H1 (cell line): ENCODE results near the gene PRPS1. TPM values are rescaled to one million over a fixed set of nuclear protein-coding genes. Genes with fewer than 3 reads are reported as not detected.

ENCODE experiments used
- CTCF ChIA-PET: fragments of 300-600 bp; sonication (Branson Sonifier 250); formaldehyde crosslinking; loops from one replicate; lab custom pipeline; 2021; ENCODE audit not compliant: partially characterized antibody; lab: Charles Lee
- POLR2A ChIA-PET: fragments of 300-600 bp; sonication (Branson Sonifier 250); formaldehyde crosslinking; loops from one replicate; lab custom pipeline; 2021; ENCODE audit warnings: inconsistent platforms; ENCODE audit not compliant: partially characterized antibody; lab: Charles Lee
- DNase-seq, 2 experiments: peaks; one replicate each; pipeline versions ENCODE4 v3.0.0 to v3.0.0-alpha.2; 2010 to 2022; ENCODE audit warnings: low spot score in 2 of 2, low read depth in 1 of 2, mixed read lengths in 1 of 2
- FAIRE-seq: peaks from 2 replicates; lab custom pipeline; 2011; peaks lifted over from hg19 to GRCh38; lab: Jason Lieb, UNC
- H2AFZ ChIP-seq: 2 replicates; pipeline ENCODE4 v1.8.1; 2012; ENCODE audit warnings: low read length, inconsistent platforms
- H2AK5ac ChIP-seq: 2 replicates; pipeline ENCODE4 v1.6.1; 2013; ENCODE audit warnings: low read depth, low read length
- H2BK120ac ChIP-seq: replicated peaks from 2 replicates; pipeline ENCODE3; 2013; ENCODE audit warnings: low read depth, low read length, inconsistent platforms
- H2BK12ac ChIP-seq: 2 replicates; pipeline ENCODE4 v1.6.1; 2013; ENCODE audit warnings: low read depth, low read length
- H2BK15ac ChIP-seq: 2 replicates; pipeline ENCODE4 v1.6.1; 2013; ENCODE audit warnings: low read length
- H2BK20ac ChIP-seq: 2 replicates; pipeline ENCODE4 v1.6.1; 2013; ENCODE audit warnings: low read length
- H2BK5ac ChIP-seq: 2 replicates; pipeline ENCODE4 v1.6.1; 2013; ENCODE audit warnings: low read depth, low read length
- H3K14ac ChIP-seq: 2 replicates; pipeline ENCODE4 v1.6.1; 2013; ENCODE audit warnings: inconsistent platforms; ENCODE audit not compliant: insufficient read length
- H3K18ac ChIP-seq: 2 replicates; pipeline ENCODE4 v1.6.1; 2013; ENCODE audit warnings: low read length; ENCODE audit errors: extremely low read depth
- H3K23ac ChIP-seq: 2 replicates; pipeline ENCODE4 v1.6.1; 2013; ENCODE audit warnings: inconsistent platforms; ENCODE audit not compliant: insufficient read length
- H3K23me2 ChIP-seq: 2 replicates; pipeline ENCODE4 v1.6.1; 2013; ENCODE audit warnings: low read depth, low read length
- H3K27ac ChIP-seq: 2 replicates; pipeline ENCODE4 v1.6.1; 2011; ENCODE audit warnings: low read depth, low read length, inconsistent platforms
- H3K27me3 ChIP-seq, 4 experiments: replicated peaks in 1 of 4; 1 replicate in 1 of 4; 2 replicates in 3 of 4; pipeline versions ENCODE4 v1.6.1 to v1.8.1; 2011 to 2013; ENCODE audit warnings: low read length in 3 of 4, mild to moderate bottlenecking in 3 of 4, inconsistent platforms in 2 of 4, mixed read lengths in 2 of 4, moderate library complexity in 1 of 4; ENCODE audit not compliant: control insufficient read depth in 3 of 4, insufficient read depth in 3 of 4; ENCODE audit errors: extremely low read depth in 1 of 4
- H3K36me3 ChIP-seq, 4 experiments: 2 replicates each; pipeline versions ENCODE4 v1.6.1 to v1.8.1; 2011 to 2013; ENCODE audit warnings: mild to moderate bottlenecking in 4 of 4, low read length in 3 of 4, moderate library complexity in 2 of 4, control low read depth in 1 of 4, inconsistent platforms in 1 of 4; ENCODE audit not compliant: insufficient read depth in 4 of 4, control insufficient read depth in 2 of 4
- H3K4ac ChIP-seq: replicated peaks from 2 replicates; pipeline ENCODE3; 2013; ENCODE audit warnings: low read length, low read depth, mixed read lengths, inconsistent platforms; ENCODE audit not compliant: insufficient read length
- H3K4me1 ChIP-seq, 4 experiments: replicated peaks in 1 of 4; 1 replicate in 1 of 4; 2 replicates in 3 of 4; pipeline versions ENCODE4 v1.6.1 to v1.8.1; 2011 to 2013; ENCODE audit warnings: low read length in 3 of 4, inconsistent platforms in 2 of 4, mixed read lengths in 1 of 4; ENCODE audit not compliant: insufficient read depth in 4 of 4, control insufficient read depth in 3 of 4
- H3K4me2 ChIP-seq, 2 experiments: 2 replicates each; pipeline versions ENCODE4 v1.6.1 to v1.8.1; 2011 to 2013; ENCODE audit warnings: low read depth in 2 of 2, low read length in 2 of 2, control low read depth in 1 of 2, inconsistent platforms in 1 of 2, mild to moderate bottlenecking in 1 of 2; ENCODE audit not compliant: insufficient read depth in 1 of 2
- H3K4me3 ChIP-seq, 4 experiments: fragments of 200-600, 300-600 bp in 1 of 4; sonication (generic), shearing (Covaris generic), sonication (Bioruptor Twin) in 1 of 4; 2 replicates each; pipeline versions ENCODE4 v1.5.1 to v1.8.1; 2011 to 2016; ENCODE audit warnings: low read length in 4 of 4, low read depth in 3 of 4, control low read depth in 2 of 4, inconsistent platforms in 2 of 4, mild to moderate bottlenecking in 2 of 4, mixed read lengths in 1 of 4, moderate library complexity in 1 of 4; ENCODE audit not compliant: insufficient read depth in 2 of 4; ENCODE audit errors: extremely low read depth in 1 of 4
- H3K56ac ChIP-seq: replicated peaks from 2 replicates; pipeline ENCODE3; 2013; ENCODE audit warnings: low read depth, mild to moderate bottlenecking, mixed read lengths, low read length, inconsistent platforms; ENCODE audit not compliant: insufficient read length
- H3K79me1 ChIP-seq: 2 replicates; pipeline ENCODE4 v1.6.1; 2013; ENCODE audit warnings: low read depth, low read length, control low read depth
- H3K79me2 ChIP-seq, 2 experiments: 2 replicates each; pipeline versions ENCODE4 v1.6.1 to v1.8.1; 2012 to 2013; ENCODE audit warnings: low read length in 2 of 2, mild to moderate bottlenecking in 2 of 2, inconsistent platforms in 1 of 2; ENCODE audit not compliant: insufficient read depth in 2 of 2, control insufficient read depth in 1 of 2
- H3K9ac ChIP-seq, 4 experiments: replicated peaks in 1 of 4; 1 replicate in 1 of 4; 2 replicates in 3 of 4; pipeline versions ENCODE4 v1.6.1 to v1.8.1; 2011 to 2013; ENCODE audit warnings: low read depth in 3 of 4, low read length in 3 of 4, control low read depth in 2 of 4, mild to moderate bottlenecking in 2 of 4, moderate library complexity in 2 of 4, inconsistent platforms in 1 of 4; ENCODE audit errors: extremely low read depth in 1 of 4
- H3K9me3 ChIP-seq, 2 experiments: 2 replicates each; pipeline versions ENCODE4 v1.6.1 to v1.8.1; 2012 to 2013; ENCODE audit warnings: mild to moderate bottlenecking in 2 of 2, moderate library complexity in 2 of 2, control low read depth in 1 of 2, inconsistent platforms in 1 of 2, low read depth in 1 of 2, low read length in 1 of 2, mixed read lengths in 1 of 2; ENCODE audit not compliant: insufficient read depth in 2 of 2
- H4K20me1 ChIP-seq, 2 experiments: replicated peaks in 1 of 2; 2 replicates each; pipeline versions ENCODE3 to v1.8.1; 2011 to 2013; ENCODE audit warnings: inconsistent platforms in 2 of 2, low read length in 2 of 2, mild to moderate bottlenecking in 1 of 2; ENCODE audit not compliant: insufficient read depth in 2 of 2, control insufficient read depth in 1 of 2
- H4K5ac ChIP-seq: 2 replicates; pipeline ENCODE4 v1.6.1; 2013; ENCODE audit warnings: low read length, low read depth, mixed read lengths, inconsistent platforms; ENCODE audit not compliant: insufficient read length
- H4K8ac ChIP-seq: 2 replicates; pipeline ENCODE4 v1.8.0; 2013; ENCODE audit warnings: mild to moderate bottlenecking, moderate library complexity, low read length, inconsistent platforms; ENCODE audit not compliant: insufficient read depth; ENCODE audit errors: extremely low read depth
- H4K91ac ChIP-seq: replicated peaks from 2 replicates; pipeline ENCODE3; 2013; ENCODE audit warnings: low read length, mixed read lengths, inconsistent platforms; ENCODE audit not compliant: insufficient read length
- ASH2L ChIP-seq: fragments of 200-600, 300-600 bp; sonication (generic); IDR thresholded peaks from one replicate; pipeline ENCODE4 v1.7.1; 2017; ENCODE audit warnings: low read length
- BCL11A ChIP-seq, 2 experiments: IDR thresholded peaks; one replicate each; pipeline ENCODE4 v1.6.1; 2011; ENCODE audit warnings: low read depth in 2 of 2, low read length in 2 of 2, mild to moderate bottlenecking in 2 of 2
- EGR1 ChIP-seq: IDR thresholded peaks from 2 replicates; pipeline ENCODE4 v1.6.1; 2011; ENCODE audit warnings: low read depth, low read length, borderline replicate concordance
- GABPA ChIP-seq: IDR thresholded peaks from 2 replicates; pipeline ENCODE4 v1.6.1; 2011; ENCODE audit warnings: mild to moderate bottlenecking, low read length, moderate library complexity, borderline replicate concordance; ENCODE audit not compliant: insufficient read depth
- JUN ChIP-seq: IDR thresholded peaks from 2 replicates; pipeline ENCODE4 v1.6.1; 2011; ENCODE audit warnings: low read depth, mild to moderate bottlenecking, improper control_type of control experiment, low read length
- MAFK ChIP-seq: IDR thresholded peaks from 2 replicates; pipeline ENCODE4 v1.6.1; 2012; ENCODE audit warnings: low read depth, mild to moderate bottlenecking, improper control_type of control experiment, low read length
- PHF8 ChIP-seq: fragments of 200-600 bp; sonication (generic); conservative IDR thresholded peaks from 2 replicates; pipeline ENCODE4 v1.7.1; 2012; ENCODE audit warnings: low read depth, mild to moderate bottlenecking, inconsistent platforms, low read length, moderate library complexity
- SP1 ChIP-seq: IDR thresholded peaks from 2 replicates; pipeline ENCODE4 v1.6.1; 2011; ENCODE audit warnings: low read depth, low read length
- TBP ChIP-seq: IDR thresholded peaks from 2 replicates; pipeline ENCODE4 v1.6.1; 2011; ENCODE audit warnings: low read depth, low read length, improper control_type of control experiment
- TCF12 ChIP-seq: IDR thresholded peaks from 2 replicates; pipeline ENCODE4 v1.6.1; 2011; ENCODE audit warnings: low read depth, mild to moderate bottlenecking, low read length
- YY1 ChIP-seq: IDR thresholded peaks from 2 replicates; pipeline ENCODE4 v1.6.1; 2011; ENCODE audit warnings: low read depth, mild to moderate bottlenecking, low read length
- WGBS, 2 experiments: shearing (Covaris generic) in 1 of 2; methylation state at CpG; one replicate each; pipeline versions ENCODE4 v1.1.6 to v1.1.7; 2013 to 2015; ENCODE audit warnings: low lambda C conversion rate in 2 of 2, mixed read lengths in 2 of 2, inconsistent platforms in 1 of 2, low coverage in 1 of 2, missing lambda C conversion rate in 1 of 2; ENCODE audit not compliant: insufficient replicate concordance in 2 of 2, insufficient coverage in 1 of 2, insufficient read length in 1 of 2; ENCODE audit errors: extremely low coverage in 1 of 2, missing lambda C conversion rate in 1 of 2; 5-methylcytosine and 5-hydroxymethylcytosine counted together
- polyA plus RNA-seq, 7 experiments: library from polyadenylated mRNA; depleted of rRNA in 3 of 7; stranded (reverse) in 5 of 7; unstranded in 2 of 7; fragments of >200 nt in 5 of 7; fragments of 200-250 nt in 2 of 7; gene quantifications; 1 replicate in 5 of 7; 2 replicates in 1 of 7; 4 replicates in 1 of 7; pipeline versions ENCODE4 v1.2.1 to v1.2.3, GENCODE V29; 2011 to 2013; ENCODE audit warnings: missing spikeins in 2 of 7, mixed read lengths in 2 of 7
- total RNA-seq: library from RNA; stranded (reverse); fragmentation: NEBNext Ultra II Directional; extraction: Animal tissue kit (Norgen Biotek cat#: 25700); gene quantifications from 2 replicates; pipeline ENCODE4 v1.2.1, GENCODE V29; 2021
- TF ChIP-seq, protein P1 (sequence below): IDR thresholded peaks from 2 replicates; pipeline ENCODE4 v1.6.1; 2011; ENCODE audit warnings: low read depth, mild to moderate bottlenecking, low read length; ENCODE audit not compliant: insufficient read depth
- TF ChIP-seq, protein P2 (sequence below): IDR thresholded peaks from 2 replicates; pipeline ENCODE4 v1.6.1; 2012; ENCODE audit warnings: inconsistent platforms
- TF ChIP-seq, protein P3 (sequence below): IDR thresholded peaks from 2 replicates; pipeline ENCODE4 v1.6.1; 2012; ENCODE audit warnings: inconsistent platforms

Gene PRPS1
- total and polyA plus RNA-seq, 2 of the 8 experiments (the other 6 are each of a cell fraction or from before 2014, with no cell fraction given): 90.1 to 110 TPM

DNA sequence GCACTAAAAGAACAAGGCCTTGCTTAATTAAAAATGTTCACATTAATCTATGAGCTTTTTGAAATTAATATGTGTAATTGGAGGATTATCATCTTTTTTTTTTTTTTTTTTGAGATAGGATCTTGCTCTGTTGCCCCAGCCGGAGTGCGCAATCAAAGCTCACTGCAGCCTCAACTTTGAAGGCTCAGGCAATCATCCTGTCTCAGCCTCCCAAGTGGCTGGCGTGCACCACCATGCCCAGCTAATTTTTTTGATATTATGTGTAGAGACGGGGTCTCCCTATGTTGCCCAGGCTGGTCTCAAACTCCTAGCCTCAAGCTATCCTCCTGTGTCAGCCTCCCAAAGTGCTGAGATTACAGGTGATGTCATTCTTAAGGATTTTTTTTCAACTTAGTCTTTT is 20.0 kb downstream of the PRPS1 start:
- Histone ChIP-seq H3K9me3 (no peaks in the 10 kb centered on the region), H2BK120ac (no peak overlapping the region), H3K4me2 (no peak overlapping the region), H4K5ac (no peak overlapping the region), H3K79me2 (no peaks in the 10 kb centered on the region), H3K36me3 (peaks cover 5 to 37% (median 16%) of the 10 kb centered on the region in 4 experiments; a peak in 6 of 8 replicates), H3K4me1 (no peaks in the 10 kb centered on the region), H3K18ac (no peak overlapping the region), H3K79me1 (no peaks in the 10 kb centered on the region), H3K23me2 (no peaks in the 10 kb centered on the region), H3K27ac (no peak overlapping the region), H2BK5ac (no peak overlapping the region), H3K4me3 (no peak overlapping the region), H4K8ac (no peak overlapping the region), H3K27me3 (no peaks in the 10 kb centered on the region), H2BK20ac (no peak overlapping the region), H2BK15ac (no peak overlapping the region), H3K14ac (no peak overlapping the region), H2AK5ac (no peak overlapping the region), H3K9ac (no peak overlapping the region), H4K20me1 (peaks cover 0 to 4% of the 10 kb centered on the region in 2 experiments), H2BK12ac (no peak overlapping the region), H2AFZ (no peak overlapping the region), H3K56ac (no peak overlapping the region), H3K4ac (no peak overlapping the region), H3K23ac (no peak overlapping the region), H4K91ac (no peak overlapping the region)
- ChIA-PET POLR2A (no interaction called here), CTCF (interaction anchor here (0.6 kb wide), 2 partner anchors 132 to 1104 kb away, joined by 3 read pairs; no protein-coding TSS in a partner anchor)
- FAIRE-seq (no peak), DNase-seq (no peak)
- WGBS, 2 experiments: 83% methylated on average over 1 of the region's 4 CpGs; no CpG with 5 or more reads in 1 of the 2 experiments
- no peak for TF ChIP-seq TCF12
- TF ChIP-seq EGR1: no peak
- TF ChIP-seq, protein P1, sequence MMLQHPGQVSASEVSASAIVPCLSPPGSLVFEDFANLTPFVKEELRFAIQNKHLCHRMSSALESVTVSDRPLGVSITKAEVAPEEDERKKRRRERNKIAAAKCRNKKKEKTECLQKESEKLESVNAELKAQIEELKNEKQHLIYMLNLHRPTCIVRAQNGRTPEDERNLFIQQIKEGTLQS: no peak
- no peak for TF ChIP-seq YY1
- TF ChIP-seq TBP: no peak
- no peak for TF ChIP-seq BCL11A (IDR thresholded peaks at IDR 0.05; ENCODE audit: low read depth in 2 of 2, low read length in 2 of 2)
- TF ChIP-seq, protein P2, sequence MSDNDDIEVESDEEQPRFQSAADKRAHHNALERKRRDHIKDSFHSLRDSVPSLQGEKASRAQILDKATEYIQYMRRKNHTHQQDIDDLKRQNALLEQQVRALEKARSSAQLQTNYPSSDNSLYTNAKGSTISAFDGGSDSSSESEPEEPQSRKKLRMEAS: no peak
- no peak for TF ChIP-seq SP1
- TF ChIP-seq, protein P3, sequence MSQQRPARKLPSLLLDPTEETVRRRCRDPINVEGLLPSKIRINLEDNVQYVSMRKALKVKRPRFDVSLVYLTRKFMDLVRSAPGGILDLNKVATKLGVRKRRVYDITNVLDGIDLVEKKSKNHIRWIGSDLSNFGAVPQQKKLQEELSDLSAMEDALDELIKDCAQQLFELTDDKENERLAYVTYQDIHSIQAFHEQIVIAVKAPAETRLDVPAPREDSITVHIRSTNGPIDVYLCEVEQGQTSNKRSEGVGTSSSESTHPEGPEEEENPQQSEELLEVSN: no peak
- TF ChIP-seq MAFK: no peak
- TF ChIP-seq GABPA: no peak
- no peak for TF ChIP-seq ASH2L
- no peak for TF ChIP-seq JUN
- TF ChIP-seq PHF8: no peak
